GM18508 (cell line): ENCODE data around the gene ZBTB47.

ENCODE experiments used
- ATAC-seq: cut with Tn5 transposase; IDR thresholded peaks from one replicate; pipeline ENCODE4 v1.9.1; 2021; ENCODE audit warnings: moderate number of reproducible peaks; ENCODE audit not compliant: insufficient read depth, unreplicated experiment

The ZBTB47 gene

GRCh38 chr3:42696356-42697288, 43.1 kb downstream of the ZBTB47 start:
- no peak for ATAC-seq

- no peak for ATAC-seq
Observed at GRCh38 chr3:42697289-42698051, 44.0 kb downstream of the ZBTB47 start.

- ATAC-seq: no peak
Observed at GRCh38 chr3:42698216-42698910, 44.9 kb downstream of the ZBTB47 start.

- no peak for ATAC-seq
Observed at GRCh38 chr3:42698911-42699230, 45.4 kb downstream of the ZBTB47 start.

GRCh38 chr3:42699511-42699971, 46.0 kb downstream of the ZBTB47 start:
- ATAC-seq: no peak

- no peak for ATAC-seq
Observed at GRCh38 chr3:42700366-42701288, 47.1 kb downstream of the ZBTB47 start.

GRCh38 chr3:42701371-42702065, 48.0 kb downstream of the ZBTB47 start:
- no peak for ATAC-seq

GRCh38 chr3:42702066-42702951, 48.8 kb downstream of the ZBTB47 start, which contains the start of gene HHATL:
Gene HHATL (minus strand): TSS chr3:42702798. CDS start chr3:42700826, 1,972 bp downstream.
- no peak for ATAC-seq

- no peak for ATAC-seq
Observed at GRCh38 chr3:42702982-42703694, 49.6 kb downstream of the ZBTB47 start.

GRCh38 chr3:42703695-42704025, 50.2 kb downstream of the ZBTB47 start:
- no peak for ATAC-seq

GRCh38 chr3:42704136-42704841, 50.8 kb downstream of the ZBTB47 start:
- no peak for ATAC-seq

- no peak for ATAC-seq
Observed at GRCh38 chr3:42705058-42705767, 51.7 kb downstream of the ZBTB47 start.

- no peak for ATAC-seq
Observed at GRCh38 chr3:42705962-42706585, 52.6 kb downstream of the ZBTB47 start.

GRCh38 chr3:42706721-42707619, 53.5 kb downstream of the ZBTB47 start:
- ATAC-seq: no peak
